ENCODE data around the gene FETUB.

Gene FETUB

DNA sequence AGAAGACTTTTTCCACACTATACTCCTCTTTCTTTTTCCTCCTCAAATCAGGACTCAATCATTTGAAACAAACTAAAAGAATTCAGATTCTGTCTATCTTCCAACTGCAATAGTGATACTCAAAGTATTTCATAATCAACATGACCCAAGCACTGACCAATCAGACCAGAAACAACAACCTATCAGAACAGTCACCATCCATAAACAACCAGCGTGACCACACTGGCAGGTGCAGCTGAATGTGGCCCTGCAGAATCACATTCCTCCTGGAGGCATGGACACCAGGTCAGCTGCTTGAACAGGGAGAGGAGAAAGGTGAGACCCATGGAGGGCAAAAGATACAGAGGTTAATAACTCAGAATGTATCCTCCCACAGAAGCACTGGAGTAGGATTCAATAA lies 39.0 kb downstream of the FETUB start:
- POLR2A ChIA-PET, result no interaction called here
- Histone ChIP-seq H3K9me3 (ENCODE audit: control insufficient read depth, insufficient read depth, low read depth, low read length) (no peaks in the 10 kb centered on the region), H3K27ac (ENCODE audit: extremely low read depth, low read depth, low read length) (no peak overlapping the region), H3K4me1 (ENCODE audit: control insufficient read depth, insufficient read depth, low read length) (no peaks in the 10 kb centered on the region), H3K4me3 (ENCODE audit: low read depth, low read length) (no peak overlapping the region), H3K36me3 (ENCODE audit: control insufficient read depth in 2 of 2, insufficient read depth in 1 of 2, low read length in 2 of 2) (no peaks in the 10 kb centered on the region)
- no peak for TF ChIP-seq ZNF214 (tag by site-specific recombination; IDR thresholded peaks at IDR 0.05; ENCODE audit: borderline replicate concordance)
- no peak for TF ChIP-seq ZIC2 (tag by site-specific recombination; IDR thresholded peaks at IDR 0.05)
- TF ChIP-seq ZNF561 (tag by site-specific recombination; IDR thresholded peaks at IDR 0.05; ENCODE audit: borderline replicate concordance), result no peak
- TF ChIP-seq ZBTB7A (tag by site-specific recombination; IDR thresholded peaks at IDR 0.05; ENCODE audit: low read depth), result no peak
- TF ChIP-seq ZNF202 (tag by site-specific recombination; IDR thresholded peaks at IDR 0.05; ENCODE audit: borderline replicate concordance), result no peak
- TF ChIP-seq, protein P1, sequence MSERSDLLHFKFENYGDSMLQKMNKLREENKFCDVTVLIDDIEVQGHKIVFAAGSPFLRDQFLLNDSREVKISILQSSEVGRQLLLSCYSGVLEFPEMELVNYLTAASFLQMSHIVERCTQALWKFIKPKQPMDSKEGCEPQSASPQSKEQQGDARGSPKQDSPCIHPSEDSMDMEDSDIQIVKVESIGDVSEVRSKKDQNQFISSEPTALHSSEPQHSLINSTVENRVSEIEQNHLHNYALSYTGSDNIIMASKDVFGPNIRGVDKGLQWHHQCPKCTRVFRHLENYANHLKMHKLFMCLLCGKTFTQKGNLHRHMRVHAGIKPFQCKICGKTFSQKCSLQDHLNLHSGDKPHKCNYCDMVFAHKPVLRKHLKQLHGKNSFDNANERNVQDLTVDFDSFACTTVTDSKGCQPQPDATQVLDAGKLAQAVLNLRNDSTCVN (tag by site-specific recombination; optimal IDR thresholded peaks at IDR 0.05), result no peak
- no peak for TF ChIP-seq KLF7 (tag by site-specific recombination; IDR thresholded peaks at IDR 0.05; ENCODE audit: borderline replicate concordance)
- TF ChIP-seq ZNF324 (tag by site-specific recombination; IDR thresholded peaks at IDR 0.05), result no peak
- no peak for TF ChIP-seq ZNF175 (tag by site-specific recombination; IDR thresholded peaks at IDR 0.05)
- no peak for TF ChIP-seq BCL11B (tag by site-specific recombination; IDR thresholded peaks at IDR 0.05; ENCODE audit: low read depth)
- no peak for TF ChIP-seq ZNF155 (tag by site-specific recombination; IDR thresholded peaks at IDR 0.05)
- TF ChIP-seq IKZF3 (tag by site-specific recombination; IDR thresholded peaks at IDR 0.05), result no peak
- TF ChIP-seq ZFP69B (tag by site-specific recombination; IDR thresholded peaks at IDR 0.05), result no peak
- CTCF ChIA-PET, result interaction anchor here (0.6 kb wide), 1 partner anchor 1235 kb away, joined by 3 read pairs; no protein-coding TSS in a partner anchor

GRCh38 chr3:186680869-186681268 lies 40.7 kb downstream of the FETUB start:
- H3K9me3 ChIP-seq (ENCODE audit: control insufficient read depth, insufficient read depth, low read depth, low read length), result no peaks in the 10 kb centered on the region
- TF ChIP-seq ZNF140 (tag by site-specific recombination; IDR thresholded peaks at IDR 0.05) (no peak), PRDM4 (tag by site-specific recombination; IDR thresholded peaks at IDR 0.05) (no peak), ZNF214 (tag by site-specific recombination; IDR thresholded peaks at IDR 0.05; ENCODE audit: borderline replicate concordance) (no peak), ZNF280C (tag by site-specific recombination; IDR thresholded peaks at IDR 0.05) (no peak), EGR2 (tag by site-specific recombination; IDR thresholded peaks at IDR 0.05; ENCODE audit: low read depth) (no peak), ZNF629 (tag by site-specific recombination; IDR thresholded peaks at IDR 0.05) (no peak)
- POLR2A ChIA-PET, result no interaction called here
- no peak overlapping the region for H3K4me3 ChIP-seq (ENCODE audit: low read depth, low read length)
- no peak overlapping the region for H3K27ac ChIP-seq (ENCODE audit: extremely low read depth, low read depth, low read length)
- CTCF ChIA-PET, result no interaction called here
- no peaks in the 10 kb centered on the region for H3K4me1 ChIP-seq (ENCODE audit: control insufficient read depth, insufficient read depth, low read length)
- no peaks in the 10 kb centered on the region for H3K36me3 ChIP-seq (ENCODE audit: control insufficient read depth in 2 of 2, insufficient read depth in 1 of 2, low read length in 2 of 2)
